IPS-NIHi7 (cell line): ENCODE data around the gene KCNMA1.

Experiments used
- DNase-seq: peaks from one replicate; pipeline ENCODE4 v3.0.0; 2012; ENCODE audit warnings: mixed read lengths; ENCODE audit errors: extremely low spot score

Gene KCNMA1

DNA sequence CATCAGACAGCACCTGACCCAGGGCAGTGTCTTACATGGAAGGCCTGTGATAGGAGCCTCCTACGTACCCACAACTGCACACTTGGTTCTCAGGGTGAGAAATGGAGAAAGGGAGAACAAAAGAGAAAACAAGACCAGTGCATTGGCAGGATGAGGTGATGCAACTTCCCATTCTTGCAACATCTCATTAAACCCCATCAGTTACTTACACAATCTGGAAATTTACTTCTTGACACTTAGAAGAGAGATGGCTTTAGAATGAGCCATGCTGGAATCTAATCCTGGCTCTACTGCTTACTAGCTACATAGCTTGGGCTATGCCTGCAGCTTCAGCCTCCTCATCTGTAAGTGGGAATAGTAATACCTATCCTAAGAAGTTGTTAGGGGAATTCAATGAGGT, 391.7 kb downstream of the KCNMA1 start:
- DNase-seq: no peak

DNA sequence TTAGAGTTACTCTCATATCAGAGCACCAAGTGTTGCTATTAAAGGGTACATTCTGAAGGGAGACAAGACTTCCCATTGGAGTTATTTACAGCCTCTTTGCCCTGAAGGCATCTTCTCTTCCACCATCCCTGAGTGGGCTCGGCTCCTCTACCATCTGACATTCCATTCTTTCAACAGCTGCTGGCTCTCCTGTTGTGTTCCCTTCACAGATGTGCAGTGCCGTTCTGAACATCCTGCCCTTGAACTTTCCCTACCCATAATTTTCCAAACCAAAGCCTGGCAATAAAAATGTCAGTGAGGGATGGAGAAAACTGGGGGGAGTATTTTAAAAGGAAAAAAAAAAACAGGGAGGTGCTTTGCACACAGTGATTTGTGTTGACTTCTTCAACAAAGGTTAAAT, 392.9 kb downstream of the KCNMA1 start:
- DNase-seq: no peak

DNA sequence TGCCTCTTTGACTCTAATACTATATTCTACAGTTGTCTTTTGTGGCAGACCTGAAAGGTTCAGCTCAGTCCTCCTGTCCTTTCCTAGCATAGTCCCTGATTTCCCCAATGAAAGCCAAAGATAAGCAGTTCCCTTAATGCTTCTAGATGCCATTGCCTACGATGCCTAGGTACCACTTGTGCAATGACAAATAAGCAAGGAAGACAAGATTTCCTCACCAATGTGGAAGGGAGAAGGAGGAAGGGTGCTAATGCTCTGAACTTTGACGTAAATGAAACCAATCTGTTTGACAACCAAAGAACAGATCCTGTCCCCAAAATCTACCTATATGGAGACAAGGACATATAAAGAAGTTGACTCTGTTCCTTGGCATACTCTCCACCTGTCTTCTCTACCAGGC, 393.3 kb downstream of the KCNMA1 start:
- DNase-seq: no peak

DNA sequence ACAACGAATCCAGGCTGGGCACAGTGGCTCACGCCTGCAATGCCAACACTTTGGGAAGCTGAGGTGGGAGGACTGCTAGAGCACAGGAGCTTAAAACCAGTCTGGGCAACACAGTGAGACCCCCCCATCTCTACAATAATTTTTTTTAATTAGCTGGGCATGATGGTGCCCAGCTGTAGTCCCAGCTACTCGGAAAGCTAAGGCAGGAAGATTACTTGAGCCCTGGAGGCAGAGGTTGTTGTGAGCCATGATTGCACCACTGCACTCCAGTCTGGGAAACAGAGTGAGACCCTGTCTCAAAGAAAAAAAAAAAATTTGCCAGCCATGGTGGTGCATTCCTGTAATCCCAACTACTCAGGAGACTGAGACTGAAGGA, 396.3 kb downstream of the KCNMA1 start:
- no peak for DNase-seq

DNA sequence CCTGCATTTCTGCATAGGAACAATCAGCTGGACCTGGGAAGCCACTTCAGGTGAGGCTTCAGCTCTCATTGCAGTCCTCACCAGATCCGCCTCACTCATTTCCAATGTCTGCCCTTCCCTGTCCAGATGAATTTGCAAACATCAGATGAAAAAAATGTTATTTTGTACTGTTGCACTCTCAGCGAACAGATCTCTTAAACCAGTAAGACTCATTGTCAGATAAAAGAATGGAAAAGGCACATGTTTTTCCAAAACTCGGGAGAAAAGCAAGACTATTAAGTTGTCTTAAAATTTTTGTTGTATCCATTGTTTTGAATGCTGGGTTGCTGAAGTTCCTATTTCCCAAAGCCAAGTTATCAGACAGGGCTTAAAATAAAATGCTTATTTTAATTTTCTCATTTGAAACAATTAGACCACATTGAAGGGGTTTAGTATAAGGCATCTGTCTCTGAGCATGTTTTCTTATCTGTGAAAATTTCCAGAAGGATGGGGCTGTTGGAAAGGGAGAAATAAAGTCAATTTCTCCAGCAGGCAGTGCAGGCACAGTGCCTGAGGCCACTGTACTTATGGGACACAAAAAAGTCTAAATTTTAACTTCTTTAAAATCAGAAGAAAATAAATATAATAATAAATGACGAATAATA, 396.8 kb downstream of the KCNMA1 start:
- no peak for DNase-seq

DNA sequence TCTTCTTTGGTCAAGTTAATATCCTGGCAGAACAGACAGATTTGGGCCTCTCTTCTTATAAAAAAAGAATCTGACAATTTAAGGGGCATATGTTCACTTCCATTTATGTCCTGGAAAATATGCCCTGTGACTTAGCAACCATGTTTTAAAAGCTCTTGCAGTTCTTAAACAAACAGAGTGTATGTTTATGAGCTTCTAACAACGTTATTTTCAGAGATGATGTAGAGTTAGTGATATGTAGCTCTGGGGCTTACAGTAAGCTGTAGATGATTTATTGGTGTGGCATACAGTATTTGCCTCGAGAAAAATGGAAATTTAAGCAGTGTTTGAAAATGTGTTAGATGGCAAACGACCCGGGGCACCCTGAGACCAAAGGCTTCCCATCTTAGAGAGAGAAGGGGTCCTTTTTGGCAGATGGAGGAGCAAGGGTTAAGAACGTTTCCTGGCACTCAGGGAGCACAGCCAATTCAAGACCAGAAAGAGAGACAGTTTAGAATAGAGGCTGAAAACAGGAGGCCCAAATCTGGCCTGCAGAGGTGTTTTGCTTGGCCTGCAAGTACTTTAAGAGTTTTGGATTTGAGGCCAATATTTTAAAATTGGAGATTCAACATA, 397.5 kb downstream of the KCNMA1 start:
- DNase-seq: no peak

DNA sequence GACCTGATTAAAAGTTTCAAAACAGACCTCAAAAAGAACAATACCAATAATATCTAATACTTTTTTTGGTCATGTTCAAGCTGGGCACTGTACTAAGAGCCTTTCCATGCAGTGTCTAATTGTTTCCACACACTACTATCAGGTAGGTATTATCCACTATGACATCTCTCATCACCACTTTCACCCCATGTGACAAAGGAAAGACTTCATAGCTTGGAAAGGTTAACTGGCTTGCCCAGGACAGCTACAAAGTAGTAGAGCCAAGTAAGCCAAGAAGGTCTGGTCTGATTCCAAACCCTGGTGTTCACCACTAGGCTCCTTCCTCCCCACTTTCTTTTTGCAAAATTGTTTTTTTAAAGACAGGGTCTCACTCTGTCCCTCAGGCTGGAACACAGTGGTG, 400.5 kb downstream of the KCNMA1 start:
- DNase-seq: no peak

DNA sequence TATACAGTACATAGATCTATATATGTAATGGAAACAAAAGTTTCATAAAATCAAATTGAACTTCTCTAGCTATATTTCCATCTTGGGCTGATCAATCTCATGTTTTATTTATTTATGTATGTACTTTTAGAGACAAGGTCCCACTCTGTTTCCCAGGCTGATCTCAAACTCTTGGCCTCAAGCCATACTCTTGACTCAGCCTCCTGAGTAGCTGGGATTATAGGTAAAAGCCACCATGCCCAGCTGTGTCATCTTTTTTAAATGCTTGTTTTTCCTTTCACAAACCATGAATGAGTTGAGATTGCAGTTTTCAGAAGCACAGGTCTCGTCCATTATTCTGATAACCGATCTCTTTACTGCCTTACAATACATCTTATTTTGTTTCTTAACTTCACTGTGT, 400.9 kb downstream of the KCNMA1 start:
- DNase-seq: no peak

DNA sequence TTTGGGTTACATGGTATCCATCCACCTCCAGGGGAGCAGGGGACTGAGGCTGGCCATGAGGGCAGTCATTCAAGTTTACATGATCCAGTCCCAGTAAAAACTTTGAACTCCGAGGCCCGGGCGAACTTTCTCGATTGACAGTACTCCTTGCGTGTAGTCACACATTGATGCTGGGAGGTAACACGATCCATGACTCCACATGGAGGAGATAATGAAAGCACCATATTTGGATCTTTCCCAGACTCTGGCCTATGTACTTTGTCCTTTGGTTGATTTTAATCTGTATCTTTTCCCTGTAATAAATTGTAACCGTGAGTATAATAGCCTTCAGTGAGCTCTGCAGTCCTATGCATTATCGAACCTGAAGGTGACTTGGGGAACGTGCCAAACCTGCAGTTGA, 401.6 kb downstream of the KCNMA1 start:
- DNase-seq: no peak

DNA sequence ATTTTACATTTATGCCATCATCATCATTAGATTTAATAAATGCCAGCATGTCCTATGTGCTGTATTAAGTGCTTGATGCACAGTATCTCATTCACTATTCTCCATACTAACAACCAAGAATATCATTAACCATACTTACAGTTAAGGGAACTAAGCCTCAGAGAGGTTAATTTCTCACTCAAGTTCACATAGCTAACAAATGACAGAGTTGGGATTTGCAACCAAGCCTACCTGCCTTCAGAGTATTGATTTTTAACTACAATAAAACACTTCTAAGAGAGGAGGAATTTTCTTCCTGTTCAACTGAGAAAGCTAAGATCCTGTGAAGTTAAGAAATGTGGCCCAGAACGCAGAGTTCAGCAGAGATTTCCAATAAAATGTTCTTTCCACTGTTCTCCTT, 403.0 kb downstream of the KCNMA1 start:
- DNase-seq: no peak

DNA sequence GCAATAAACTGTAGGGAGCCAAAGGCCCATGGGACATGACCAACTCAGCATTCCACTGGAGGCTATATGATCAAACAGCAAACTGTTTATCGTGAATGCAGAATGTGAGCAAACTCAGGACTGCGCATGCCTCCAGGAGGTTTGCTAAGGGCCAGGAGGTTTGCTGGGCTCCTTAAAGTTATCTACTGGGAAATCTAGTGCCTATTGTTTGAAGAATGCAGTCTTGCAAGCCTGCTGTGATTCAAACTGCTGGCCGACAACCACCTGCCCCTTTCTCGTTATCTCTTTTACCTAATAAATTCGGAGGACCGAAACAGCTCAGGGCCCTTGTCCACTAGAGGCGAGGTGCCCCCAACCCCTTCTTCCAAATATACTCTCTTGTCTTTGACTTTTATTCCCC, 404.1 kb downstream of the KCNMA1 start:
- DNase-seq: no peak

DNA sequence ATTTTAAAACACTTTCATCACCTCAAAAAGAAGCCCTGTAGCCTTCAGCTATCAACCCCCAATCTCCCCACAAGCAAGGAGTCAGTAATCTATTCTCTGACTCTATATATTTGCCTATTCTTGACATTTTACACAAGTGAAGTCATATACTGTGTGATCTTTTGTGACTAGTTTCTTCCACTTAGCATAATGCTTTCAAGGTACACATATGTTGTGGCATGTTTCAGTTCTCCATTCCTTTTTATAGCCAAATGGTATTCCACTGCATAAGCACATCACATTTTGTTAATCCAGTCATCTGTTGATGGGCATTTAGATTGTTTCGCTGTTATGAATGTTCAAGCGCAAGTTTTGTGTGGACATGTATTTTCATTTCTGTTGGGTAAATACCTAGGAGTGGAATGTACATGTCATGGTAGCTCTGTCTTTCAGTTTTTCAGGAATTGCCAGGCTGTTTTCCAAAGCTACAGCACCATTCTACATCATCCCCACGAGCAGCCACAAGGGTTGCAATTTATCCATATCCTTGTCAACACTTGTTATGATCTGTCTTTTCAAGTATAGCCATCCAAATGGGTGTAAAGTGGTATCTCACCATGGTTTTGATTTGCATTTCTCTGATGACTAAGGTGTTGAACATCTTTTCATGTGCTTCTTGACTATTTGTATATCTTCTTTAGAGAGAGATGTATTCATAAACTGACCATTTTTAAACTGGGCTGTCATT, 405.6 kb downstream of the KCNMA1 start:
- DNase-seq: no peak

DNA sequence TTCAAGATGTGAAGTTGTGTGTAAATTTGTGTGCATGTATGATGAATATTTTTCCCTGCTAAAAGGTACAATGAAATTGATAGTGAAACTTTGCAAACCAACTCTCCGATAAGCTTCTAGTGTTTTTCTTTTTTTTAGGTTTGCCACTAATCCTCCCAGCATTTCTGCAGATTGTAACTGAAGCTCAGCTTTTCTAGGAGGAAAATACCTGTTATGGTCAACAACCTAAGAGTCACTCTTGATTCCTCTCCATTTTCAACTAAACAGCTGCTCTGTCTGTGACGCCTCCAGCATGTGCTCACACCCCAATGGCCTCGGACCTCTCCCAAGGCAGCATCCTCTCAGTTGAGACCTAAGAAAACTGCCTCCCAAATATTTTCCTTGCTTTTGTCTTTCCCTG, 406.2 kb downstream of the KCNMA1 start:
- DNase-seq: no peak

DNA sequence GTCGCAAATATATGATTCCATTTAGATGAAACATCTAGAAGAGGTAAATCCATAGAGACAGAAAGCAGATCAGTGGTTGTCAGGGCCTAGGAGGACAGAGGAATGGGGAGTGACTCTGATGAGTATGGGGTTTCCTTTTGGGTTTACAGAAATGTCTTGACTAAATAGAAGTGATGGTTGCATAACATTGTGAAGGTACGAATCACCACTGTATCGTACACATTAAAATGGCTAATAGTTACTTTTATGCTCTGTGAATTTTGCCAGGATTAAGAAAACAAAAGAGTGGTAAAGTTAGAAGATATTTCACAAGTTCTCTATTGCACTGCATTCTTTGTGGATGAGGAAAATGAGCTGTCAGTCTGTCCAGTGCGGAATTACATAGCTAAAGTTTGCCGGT, 407.4 kb downstream of the KCNMA1 start:
- DNase-seq: no peak

DNA sequence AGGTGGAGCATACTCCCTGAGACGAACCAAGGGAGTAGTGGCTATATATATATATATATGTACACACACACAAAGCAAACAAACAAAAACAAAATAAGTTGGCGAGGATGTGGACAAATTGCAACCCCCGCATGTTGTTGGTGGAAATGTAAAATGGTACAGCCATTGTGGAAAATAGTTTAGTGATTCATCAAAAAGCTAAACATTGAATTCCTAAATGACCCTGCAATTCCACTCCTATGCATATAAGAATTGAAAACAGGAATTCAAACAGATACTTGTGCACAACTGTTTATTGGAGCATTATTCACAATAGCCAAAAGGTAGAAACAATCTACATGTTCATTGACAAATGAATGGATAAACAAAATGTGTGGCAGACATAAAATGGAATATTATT, 407.9 kb downstream of the KCNMA1 start:
- no peak for DNase-seq

DNA sequence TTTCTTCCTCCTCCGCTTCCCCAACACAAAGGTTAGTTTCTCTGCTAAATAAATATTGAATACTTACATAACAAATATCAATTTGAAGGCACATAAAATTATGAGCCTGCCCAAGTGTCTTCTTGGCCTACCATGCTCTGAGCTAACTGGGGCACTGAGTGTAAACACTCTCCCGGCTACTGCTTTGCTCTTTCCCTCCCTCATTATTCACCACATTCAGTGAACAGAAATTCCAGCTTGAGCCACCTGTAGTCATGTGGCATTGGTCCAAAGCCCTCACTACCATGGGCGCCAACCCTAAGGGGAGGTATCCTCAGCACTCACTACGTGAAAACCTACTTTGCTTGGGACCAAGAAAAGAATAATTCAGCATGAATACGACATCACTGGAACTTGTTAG, 409.0 kb downstream of the KCNMA1 start:
- DNase-seq: no peak

DNA sequence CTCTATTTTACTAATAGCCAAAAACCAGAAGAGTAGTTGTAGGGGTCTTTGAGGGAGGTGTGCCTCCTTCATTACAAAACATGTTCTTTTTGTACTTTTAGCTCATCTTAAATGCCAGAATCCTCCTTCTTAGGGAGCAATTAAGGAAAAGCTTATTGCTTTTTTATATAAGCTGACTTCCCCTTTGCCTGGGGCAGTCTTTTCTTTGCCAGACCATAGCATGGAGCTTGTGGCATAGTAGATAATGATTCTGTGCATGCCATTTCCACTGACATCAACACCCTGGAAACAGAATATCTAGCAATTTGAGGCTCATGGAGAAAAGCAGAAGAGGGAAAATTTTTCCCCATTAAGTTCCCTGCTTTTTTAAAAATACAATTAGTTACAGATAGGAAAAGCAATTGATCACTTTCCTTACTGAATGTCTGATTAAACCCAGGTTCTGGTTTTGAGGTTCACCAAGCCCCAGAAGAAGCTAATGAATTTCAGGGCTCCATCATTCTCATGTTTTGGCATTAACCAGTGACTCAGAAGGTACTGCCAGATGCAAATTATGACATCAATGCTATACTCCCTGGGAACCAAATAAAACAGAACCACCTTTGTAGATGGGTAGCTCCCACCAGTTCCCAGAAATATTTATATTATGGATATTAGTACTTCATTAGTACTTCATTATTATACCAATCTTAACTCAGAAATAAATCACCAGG, 410.6 kb downstream of the KCNMA1 start:
- no peak for DNase-seq

DNA sequence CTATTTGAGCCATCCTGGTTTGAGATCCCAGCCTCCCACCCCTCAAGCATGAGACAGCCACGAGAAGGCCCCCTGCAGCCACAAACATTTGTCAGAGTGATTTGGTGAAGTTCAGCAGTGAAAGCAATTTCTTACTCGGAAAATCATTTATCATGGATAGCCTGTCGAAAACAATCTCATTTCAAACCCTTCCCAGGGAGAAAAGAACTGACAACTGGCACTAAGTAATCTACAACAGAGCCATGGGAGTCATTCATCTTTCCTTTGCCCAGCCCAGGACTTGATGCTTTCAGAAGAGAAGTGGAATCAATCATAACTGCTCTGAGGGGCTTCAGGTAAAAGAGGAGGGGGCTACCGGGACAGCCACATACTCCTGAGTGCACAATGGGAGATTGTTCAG, 411.2 kb downstream of the KCNMA1 start:
- DNase-seq: no peak

DNA sequence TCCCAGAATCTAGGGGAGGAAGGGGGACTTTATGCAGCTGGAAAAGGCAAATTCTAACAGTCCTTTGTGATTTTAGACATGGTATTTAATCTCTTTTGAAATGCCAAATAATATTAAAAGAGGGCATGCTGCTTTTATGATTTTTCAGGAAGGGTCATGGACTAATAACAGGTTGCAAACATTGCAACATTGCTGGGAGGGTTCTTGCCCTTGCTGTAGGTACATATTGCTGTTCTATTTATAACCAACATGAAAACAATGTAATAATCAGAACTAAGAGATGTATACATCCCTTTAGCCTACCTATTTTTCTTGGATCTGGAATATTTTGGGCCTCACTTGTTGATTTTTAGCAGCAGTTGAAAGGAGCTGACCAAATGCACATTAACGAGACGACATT, 411.6 kb downstream of the KCNMA1 start:
- DNase-seq: no peak

DNA sequence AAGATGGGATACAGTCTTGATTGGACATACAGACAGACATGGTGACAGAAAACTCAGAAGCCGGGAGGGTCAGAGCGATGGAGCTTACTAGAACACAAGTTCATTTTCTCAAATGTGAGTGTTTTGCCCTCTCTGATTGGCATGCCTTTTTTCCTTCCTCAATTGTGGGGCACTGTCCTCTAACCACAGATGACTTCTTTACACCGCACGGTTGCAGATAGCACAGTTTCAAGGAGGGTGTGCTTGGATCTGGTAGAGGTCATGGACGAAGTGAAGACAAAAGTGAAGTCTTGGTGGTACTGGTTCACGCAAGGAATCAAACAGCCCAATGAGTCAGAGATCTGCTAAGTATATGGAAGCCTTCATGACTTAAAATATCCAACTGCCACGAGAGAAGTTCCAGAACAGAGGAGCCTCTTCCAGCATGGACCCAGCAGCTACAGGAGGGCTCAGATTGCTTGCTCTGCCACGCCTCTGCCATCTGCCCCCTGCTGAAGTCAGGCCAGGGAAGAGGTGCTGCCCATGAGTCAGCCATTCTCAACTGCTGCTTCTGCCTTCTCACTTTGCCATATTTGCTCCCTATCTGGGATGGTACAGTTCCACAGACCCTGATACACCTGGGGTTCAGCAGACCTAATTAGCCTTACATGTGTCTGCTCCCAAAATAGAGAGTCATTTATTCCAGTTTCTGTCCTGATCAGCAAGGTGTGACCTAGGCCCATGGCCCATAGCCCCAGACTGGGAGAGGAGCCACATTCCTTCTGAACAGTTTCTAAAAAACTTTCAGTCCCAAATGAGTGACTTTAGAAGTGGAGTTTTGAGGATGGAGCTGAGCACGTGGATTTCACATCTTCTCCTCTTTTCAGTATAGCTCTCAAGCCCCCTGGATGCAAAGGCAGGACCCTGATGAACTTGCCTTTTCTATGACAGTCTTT, 413.8 kb downstream of the KCNMA1 start:
- no peak for DNase-seq

DNA sequence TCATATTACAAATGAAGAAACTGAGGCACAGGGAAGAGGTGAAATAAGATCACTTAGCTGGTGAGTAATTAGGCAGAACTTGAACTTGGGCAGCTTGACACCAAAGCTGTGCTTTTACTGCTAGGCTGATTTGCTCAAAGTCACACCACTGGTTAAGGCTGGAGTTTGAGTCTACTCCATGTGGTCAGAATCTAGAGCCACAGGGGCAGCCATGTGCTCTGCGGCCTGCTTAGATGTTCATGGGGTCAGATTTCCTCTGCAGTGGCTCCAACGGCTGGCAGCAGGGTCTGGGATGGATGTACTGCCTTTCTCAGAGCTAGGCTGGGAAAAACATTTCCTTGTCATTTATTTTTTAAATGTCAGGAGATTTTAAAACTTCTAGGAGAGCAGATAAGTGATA, 417.5 kb downstream of the KCNMA1 start:
- no peak for DNase-seq

DNA sequence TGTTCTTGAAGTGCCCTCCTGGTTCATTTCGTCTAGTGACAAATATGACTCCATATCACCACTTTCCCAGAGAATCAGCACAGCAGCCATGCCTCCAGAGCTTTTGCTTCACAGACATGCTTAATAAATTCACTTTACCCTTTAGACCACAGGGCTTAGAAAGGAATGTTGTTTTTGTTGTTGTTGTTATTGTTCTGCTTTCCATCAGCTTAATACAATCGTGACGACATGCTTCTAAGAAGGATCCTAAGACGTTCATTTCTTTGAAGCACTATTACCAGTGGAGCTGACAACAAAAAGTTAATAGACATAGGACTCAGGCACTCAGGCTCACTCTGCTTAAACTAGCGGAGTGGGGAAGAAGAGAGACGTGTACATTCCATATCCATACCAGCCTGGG, 418.6 kb downstream of the KCNMA1 start:
- DNase-seq: no peak
